Muscle of leg (tissue), 11 donors: ENCODE measurements around the gene CCDC78. TPM values are rescaled to one million over a fixed set of nuclear protein-coding genes. Genes with fewer than 3 reads are reported as not detected.

Source experiments
- DNase-seq: peaks from one replicate; pipeline ENCODE4 v3.0.0; 2013
- H3K27ac ChIP-seq: one replicate; pipeline ENCODE4 v1.5.1; 2013; ENCODE audit warnings: mild to moderate bottlenecking, low read length, control low read depth
- H3K27me3 ChIP-seq: one replicate; pipeline ENCODE4 v1.6.1; 2013; ENCODE audit warnings: low read length; ENCODE audit not compliant: control insufficient read depth, insufficient read depth
- H3K36me3 ChIP-seq: one replicate; pipeline ENCODE4 v1.6.1; 2013; ENCODE audit warnings: low read length; ENCODE audit not compliant: control insufficient read depth, insufficient read depth
- H3K4me1 ChIP-seq: one replicate; pipeline ENCODE4 v1.6.1; 2013; ENCODE audit warnings: low read length; ENCODE audit not compliant: control insufficient read depth, insufficient read depth
- H3K4me3 ChIP-seq: one replicate; pipeline ENCODE4 v1.5.1; 2013; ENCODE audit warnings: low read length, control low read depth
- H3K9me3 ChIP-seq: replicated peaks from 2 replicates; pipeline ENCODE4 v1.6.1; 2013; ENCODE audit warnings: low read depth, low read length; ENCODE audit not compliant: control insufficient read depth
- WGBS: methylation state at CpG from one replicate; pipeline ENCODE4 v1.1.5; 2013; ENCODE audit warnings: missing lambda C conversion rate; ENCODE audit not compliant: insufficient coverage; 5-methylcytosine and 5-hydroxymethylcytosine counted together
- polyA plus RNA-seq, 8 donors: library from polyadenylated mRNA; unstranded; fragments of 120-200 nt; gene quantifications; one replicate each; pipeline versions ENCODE4 v1.2.1 to v1.2.3, GENCODE V29; 2013; ENCODE audit warnings: inconsistent platforms in 1 of 8, low replicate concordance in 1 of 8; ENCODE audit not compliant: insufficient read length in 8 of 8, insufficient read depth in 1 of 8
- total RNA-seq: library from RNA; stranded (reverse); fragments of 120-200 nt; gene quantifications from one replicate; pipeline ENCODE4 v1.2.4, GENCODE V29; 2013

The CCDC78 gene
- total and polyA plus RNA-seq, 9 donors = 0.18 to 2.1 (median 1.3) TPM

DNA sequence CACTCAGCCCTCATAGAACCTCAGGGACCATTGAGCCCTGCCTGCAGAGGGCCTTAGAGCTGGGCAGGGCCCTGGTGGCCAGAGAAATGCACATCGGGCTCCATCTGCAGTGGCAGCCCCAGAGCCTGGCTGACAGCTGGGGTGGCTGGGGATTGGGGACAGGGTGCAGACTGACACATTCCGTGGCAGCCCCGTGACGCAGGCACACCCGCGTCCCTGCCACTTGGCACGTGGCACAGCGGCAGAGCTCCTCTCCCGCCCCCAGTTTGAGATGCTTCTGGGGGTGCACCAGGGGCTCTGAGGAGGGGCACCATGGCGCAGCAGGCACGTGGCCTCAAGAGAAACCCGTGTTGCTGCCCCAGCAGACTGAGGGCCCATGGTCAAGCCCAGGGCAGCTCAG is 22.8 kb downstream of the CCDC78 start:
- WGBS = 81% methylated on average over 12 of the region's 12 CpGs
- DNase-seq = no peak
- H3K4me1 ChIP-seq = peaks cover 16% of the 10 kb centered on the region
- peaks cover 88% of the 10 kb centered on the region for H3K27me3 ChIP-seq
- H3K36me3 ChIP-seq = no peaks in the 10 kb centered on the region
- no peak overlapping the region for H3K4me3 ChIP-seq
- no peaks in the 10 kb centered on the region for H3K9me3 ChIP-seq
- H3K27ac ChIP-seq = no peak overlapping the region

DNA sequence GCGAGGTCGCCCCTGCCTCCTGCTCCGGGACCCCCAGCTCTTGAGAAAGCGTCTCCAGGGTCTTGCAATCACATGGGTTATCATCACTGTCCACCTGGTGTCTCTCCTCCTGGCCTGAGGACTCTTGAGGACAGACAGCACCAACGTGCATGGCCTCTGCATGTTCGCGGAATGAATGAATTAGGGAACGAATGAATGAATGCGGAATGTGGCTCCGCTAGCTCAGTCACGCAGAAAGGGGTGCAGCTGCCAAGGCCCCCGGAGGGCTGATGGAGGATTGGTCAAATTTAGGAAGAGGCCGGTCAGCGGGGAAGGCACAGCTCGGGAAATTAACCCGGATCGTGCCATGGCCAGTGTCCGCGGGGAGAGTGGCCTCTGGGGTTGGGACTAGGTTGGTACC is 23.9 kb downstream of the CCDC78 start:
- H3K4me3 ChIP-seq = no peak overlapping the region
- peaks cover 85% of the 10 kb centered on the region for H3K27me3 ChIP-seq
- DNase-seq = no peak
- H3K27ac ChIP-seq = no peak overlapping the region
- H3K4me1 ChIP-seq = peaks cover 16% of the 10 kb centered on the region
- H3K36me3 ChIP-seq = no peaks in the 10 kb centered on the region
- H3K9me3 ChIP-seq = no peaks in the 10 kb centered on the region
- 87% methylated on average over 19 of the region's 19 CpGs for WGBS

DNA sequence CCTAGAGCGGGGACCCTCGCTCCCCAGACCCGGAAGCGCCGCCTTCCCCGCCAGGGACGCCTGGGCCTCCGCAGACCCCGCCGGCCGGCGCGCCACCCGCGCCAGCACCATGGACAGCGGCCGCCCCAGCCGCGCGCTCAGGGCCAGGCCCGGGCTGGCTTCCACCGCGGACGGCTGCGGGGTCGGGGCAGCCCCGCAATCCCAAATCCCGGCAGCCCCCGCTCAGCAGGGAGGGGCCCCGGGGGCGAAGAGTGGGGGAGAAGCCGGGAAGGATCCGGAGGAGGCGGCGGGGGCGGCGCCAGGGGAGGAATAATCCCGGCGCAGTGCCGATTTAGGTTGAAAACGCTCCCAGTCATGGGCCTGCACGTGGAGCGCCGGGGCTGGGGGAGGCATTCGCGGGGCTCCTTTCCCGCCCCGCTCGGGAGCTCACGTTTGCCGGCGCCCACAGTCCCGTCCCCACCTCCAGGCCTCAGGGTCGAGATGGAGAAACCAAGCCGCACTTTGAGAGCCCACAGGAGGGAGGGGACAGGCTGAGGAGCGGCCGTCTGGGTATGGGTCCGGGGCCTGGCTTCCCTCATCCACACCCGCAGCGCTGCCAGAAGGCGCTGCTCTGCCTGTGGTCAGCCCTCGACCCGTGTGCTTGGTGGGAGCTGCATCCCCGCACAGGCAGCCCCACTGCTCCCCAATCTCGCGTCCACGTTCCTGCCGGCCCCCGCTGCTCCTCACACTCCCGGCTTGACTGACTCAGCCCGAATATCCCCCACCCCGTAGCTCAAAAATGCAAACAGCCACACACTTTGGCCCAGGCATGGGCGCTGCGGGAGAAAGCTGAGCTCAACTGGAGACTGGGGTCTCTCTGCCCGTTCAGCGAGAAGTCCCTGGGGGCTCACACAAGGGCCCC is 25.3 kb downstream of the CCDC78 start:
- no peak overlapping the region for H3K4me3 ChIP-seq
- DNase-seq = peak; percentile 43
- peaks cover 81% of the 10 kb centered on the region for H3K27me3 ChIP-seq
- no peaks in the 10 kb centered on the region for H3K36me3 ChIP-seq
- 4% methylated on average over 65 of the region's 76 CpGs for WGBS
- H3K4me1 ChIP-seq = peaks cover 6% of the 10 kb centered on the region
- H3K9me3 ChIP-seq = no peaks in the 10 kb centered on the region
- no peak overlapping the region for H3K27ac ChIP-seq

DNA sequence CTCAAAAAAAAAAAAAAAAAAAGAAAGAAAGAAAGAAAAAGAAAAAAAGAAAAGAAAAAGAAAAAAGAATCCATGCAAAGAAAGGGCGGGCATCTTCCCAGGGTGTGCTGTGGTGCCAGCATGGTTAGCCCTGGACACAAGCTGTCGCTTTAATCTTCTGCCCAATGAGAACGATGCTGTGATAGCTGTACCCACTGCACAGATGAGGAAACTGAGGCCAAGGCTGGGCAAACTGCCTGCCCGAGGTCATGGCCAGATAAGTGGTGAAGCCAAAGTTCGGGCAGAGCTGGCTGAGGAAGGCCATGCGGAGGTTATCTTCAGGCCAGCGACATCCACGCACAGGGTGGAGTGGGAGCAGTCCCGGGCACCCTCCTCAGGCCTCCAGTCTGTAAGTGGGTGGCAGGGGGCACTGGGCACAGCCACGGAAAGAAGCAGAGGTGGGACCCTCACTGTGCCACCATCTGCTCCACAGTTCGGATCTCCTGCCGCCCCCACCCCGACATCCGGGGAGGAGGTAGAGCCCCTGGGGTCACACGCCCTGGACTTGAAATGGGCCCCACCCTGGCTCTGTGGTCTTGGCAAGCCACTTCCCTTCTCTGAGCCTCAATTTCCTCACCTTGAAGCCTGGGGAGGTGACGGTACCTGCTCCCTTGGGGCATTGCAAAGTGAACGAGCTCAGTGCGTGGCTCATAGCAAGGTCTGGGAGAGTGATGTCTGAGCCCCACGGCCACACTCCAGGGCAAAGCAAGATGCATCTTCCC is 27.2 kb downstream of the CCDC78 start:
- H3K27ac ChIP-seq = no peak overlapping the region
- no peak for DNase-seq
- no peak overlapping the region for H3K4me3 ChIP-seq
- no peaks in the 10 kb centered on the region for H3K36me3 ChIP-seq
- 71% methylated on average over 19 of the region's 19 CpGs for WGBS
- H3K4me1 ChIP-seq = peaks cover 19% of the 10 kb centered on the region
- peaks cover 87% of the 10 kb centered on the region for H3K27me3 ChIP-seq
- no peaks in the 10 kb centered on the region for H3K9me3 ChIP-seq

DNA sequence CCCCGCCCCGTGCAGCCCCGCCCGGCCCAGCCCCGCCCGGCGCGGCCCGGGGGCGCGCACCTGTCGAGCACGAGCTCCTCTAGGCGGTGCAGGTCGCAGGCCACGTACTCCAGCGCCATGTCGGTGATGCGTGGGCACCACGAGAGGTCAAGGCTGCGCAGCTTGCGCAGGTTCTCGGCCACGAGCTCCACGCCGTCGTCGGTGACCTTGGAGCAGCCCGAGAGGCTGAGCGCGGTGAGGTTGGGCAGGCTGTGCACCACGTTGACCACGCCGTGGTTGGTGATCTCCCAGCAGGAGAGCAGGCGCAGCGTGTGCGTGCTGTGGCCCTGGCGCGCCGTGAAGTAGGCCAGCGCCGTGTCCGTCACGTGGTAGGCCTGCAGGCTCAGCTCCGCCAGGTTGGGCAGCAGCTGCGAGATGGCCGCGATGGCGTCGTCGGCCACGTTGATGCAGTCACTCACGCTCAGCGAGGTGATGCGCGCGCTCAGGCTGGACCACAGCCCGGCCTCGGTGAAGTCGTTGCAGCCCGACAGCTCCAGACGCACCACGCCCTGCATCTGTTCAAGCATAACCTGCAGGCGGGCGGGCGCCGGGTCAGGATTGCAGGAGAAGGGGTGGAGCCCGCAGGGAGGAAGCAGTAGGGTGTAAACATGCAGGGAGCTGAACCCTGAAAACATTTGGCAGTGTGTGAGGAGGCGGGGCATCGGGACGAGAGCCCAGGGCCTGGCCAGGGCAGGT is 30.7 kb downstream of the CCDC78 start:
- Histone ChIP-seq H3K27me3 (peaks cover 84% of the 10 kb centered on the region), H3K4me3 (no peak overlapping the region), H3K36me3 (no peaks in the 10 kb centered on the region), H3K27ac (no peak overlapping the region), H3K9me3 (no peaks in the 10 kb centered on the region), H3K4me1 (peaks cover 16% of the 10 kb centered on the region)
- WGBS = under 1% methylated on average over 71 of the region's 71 CpGs
- DNase-seq = no peak

DNA sequence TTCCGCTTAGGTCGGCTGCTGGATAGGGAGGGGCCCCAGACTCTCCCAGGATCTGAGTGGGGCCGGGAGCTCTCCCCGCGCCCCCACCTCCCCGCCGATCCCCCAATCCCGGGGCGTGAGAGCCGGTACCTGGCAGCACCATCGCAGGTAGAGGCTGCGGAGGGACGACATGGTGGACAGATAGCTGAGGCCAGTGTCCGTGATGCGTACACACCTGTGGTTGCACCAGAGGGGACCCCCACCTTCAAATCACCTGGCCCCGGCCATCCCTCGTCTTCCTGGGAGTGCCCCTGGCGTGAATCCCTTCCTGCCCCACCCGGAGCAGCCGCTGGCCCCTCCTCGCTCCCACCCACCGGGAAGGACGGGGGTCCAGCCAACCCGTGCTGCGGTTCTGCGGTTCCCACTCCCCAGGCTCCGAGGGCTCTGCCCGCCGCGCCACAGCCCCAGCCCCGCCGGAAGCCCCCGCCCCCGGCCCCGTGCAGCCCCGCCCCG is 31.3 kb downstream of the CCDC78 start:
- no peak for DNase-seq
- Histone ChIP-seq H3K36me3 (no peaks in the 10 kb centered on the region), H3K27ac (no peak overlapping the region), H3K4me3 (no peak overlapping the region), H3K27me3 (peaks cover 78% of the 10 kb centered on the region), H3K9me3 (no peaks in the 10 kb centered on the region), H3K4me1 (peaks cover 19% of the 10 kb centered on the region)
- WGBS = 1% methylated on average over 25 of the region's 37 CpGs

DNA sequence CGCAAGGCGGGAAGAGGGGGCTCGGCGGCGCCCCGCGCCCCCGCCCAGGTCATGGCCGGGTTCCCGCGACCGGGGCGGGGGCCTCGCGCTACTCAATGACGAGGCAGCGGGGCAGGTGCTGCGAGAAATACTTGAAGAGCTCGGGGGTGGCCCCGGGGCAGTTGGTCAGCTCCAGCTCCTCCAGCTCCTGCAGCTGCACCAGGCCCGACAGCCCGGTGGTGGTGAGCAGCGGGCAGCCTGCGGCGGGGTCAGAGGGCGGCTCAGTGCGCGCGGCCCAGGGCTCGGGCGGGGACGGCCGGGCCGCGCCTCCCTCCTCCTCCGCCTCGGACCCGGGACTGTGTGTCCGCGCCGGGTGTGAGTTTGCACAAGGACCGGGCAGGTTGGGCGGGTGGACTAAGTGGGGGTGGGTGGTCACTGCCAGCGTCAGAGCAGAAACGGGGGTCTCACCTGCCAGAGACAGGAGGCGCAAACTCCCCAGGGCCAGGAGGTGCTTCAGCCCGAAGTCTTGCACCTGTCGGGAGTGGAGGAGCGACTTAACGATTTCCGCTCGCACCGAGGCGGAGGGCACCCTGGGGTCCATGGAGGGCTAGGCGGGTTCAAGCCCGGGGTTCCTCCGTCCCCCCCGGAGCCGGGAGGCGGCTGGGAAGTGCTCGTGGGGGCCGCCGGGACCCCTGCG is 31.9 kb downstream of the CCDC78 start:
- WGBS = 2% methylated on average over 50 of the region's 64 CpGs
- DNase-seq = no peak
- Histone ChIP-seq H3K27ac (no peak overlapping the region), H3K4me3 (no peak overlapping the region), H3K36me3 (no peaks in the 10 kb centered on the region), H3K27me3 (peaks cover 72% of the 10 kb centered on the region), H3K4me1 (peaks cover 25% of the 10 kb centered on the region), H3K9me3 (no peaks in the 10 kb centered on the region)

DNA sequence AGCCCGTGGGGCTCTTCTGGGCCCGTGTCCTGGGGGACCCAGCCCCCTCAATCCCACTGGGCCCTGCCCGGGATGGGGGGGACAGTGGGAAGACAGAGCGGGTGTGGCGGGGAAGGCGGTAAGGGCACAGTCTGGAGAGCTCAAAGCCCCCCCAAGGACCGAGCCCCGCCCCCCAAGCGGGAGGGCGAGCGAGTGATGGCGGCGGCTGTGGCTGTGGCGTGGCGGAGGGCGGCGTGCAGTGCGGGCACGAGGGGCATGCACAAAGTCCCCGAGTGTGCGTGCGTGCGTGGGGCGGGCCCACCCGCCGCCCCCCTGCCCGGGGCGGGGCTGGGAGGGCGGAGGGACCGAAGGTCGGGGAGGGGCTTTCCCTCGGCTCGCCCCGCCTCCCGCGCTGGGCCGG is 32.5 kb downstream of the CCDC78 start:
- Histone ChIP-seq H3K27ac (no peak overlapping the region), H3K4me3 (no peak overlapping the region), H3K4me1 (peaks cover 30% of the 10 kb centered on the region), H3K27me3 (peaks cover 68% of the 10 kb centered on the region), H3K9me3 (no peaks in the 10 kb centered on the region), H3K36me3 (no peaks in the 10 kb centered on the region)
- no peak for DNase-seq
- under 1% methylated on average over 36 of the region's 37 CpGs for WGBS

DNA sequence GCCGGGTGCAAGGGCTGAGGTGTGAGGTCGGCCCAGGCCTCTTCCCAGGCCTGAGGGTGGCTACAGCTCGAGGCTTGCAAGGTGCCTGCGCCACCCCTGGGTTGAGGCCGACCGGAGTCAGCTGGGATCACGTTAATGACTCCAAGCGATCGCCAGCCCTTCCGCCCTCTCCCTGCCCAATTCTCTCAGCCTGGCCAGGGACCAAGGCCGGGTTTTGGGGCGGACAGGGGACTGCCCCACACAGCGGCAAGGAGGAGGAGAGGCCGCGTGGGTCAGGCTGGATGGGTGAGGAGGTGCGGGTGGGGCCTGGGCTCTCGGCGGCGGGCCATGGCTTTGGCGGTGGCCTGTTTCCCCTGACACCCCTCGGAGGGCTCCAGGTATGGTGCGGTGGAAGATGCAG is 32.9 kb downstream of the CCDC78 start:
- H3K9me3 ChIP-seq = no peaks in the 10 kb centered on the region
- WGBS = 21% methylated on average over 17 of the region's 22 CpGs
- H3K4me1 ChIP-seq = peaks cover 30% of the 10 kb centered on the region
- H3K27me3 ChIP-seq = peaks cover 67% of the 10 kb centered on the region
- no peak for DNase-seq
- no peak overlapping the region for H3K4me3 ChIP-seq
- H3K36me3 ChIP-seq = no peaks in the 10 kb centered on the region
- no peak overlapping the region for H3K27ac ChIP-seq
